Measurements from ENCODE around the gene PGAP1. TPM values are rescaled to one million over a fixed set of nuclear protein-coding genes. Genes with fewer than 3 reads are reported as not detected.

Gene PGAP1, protein sequence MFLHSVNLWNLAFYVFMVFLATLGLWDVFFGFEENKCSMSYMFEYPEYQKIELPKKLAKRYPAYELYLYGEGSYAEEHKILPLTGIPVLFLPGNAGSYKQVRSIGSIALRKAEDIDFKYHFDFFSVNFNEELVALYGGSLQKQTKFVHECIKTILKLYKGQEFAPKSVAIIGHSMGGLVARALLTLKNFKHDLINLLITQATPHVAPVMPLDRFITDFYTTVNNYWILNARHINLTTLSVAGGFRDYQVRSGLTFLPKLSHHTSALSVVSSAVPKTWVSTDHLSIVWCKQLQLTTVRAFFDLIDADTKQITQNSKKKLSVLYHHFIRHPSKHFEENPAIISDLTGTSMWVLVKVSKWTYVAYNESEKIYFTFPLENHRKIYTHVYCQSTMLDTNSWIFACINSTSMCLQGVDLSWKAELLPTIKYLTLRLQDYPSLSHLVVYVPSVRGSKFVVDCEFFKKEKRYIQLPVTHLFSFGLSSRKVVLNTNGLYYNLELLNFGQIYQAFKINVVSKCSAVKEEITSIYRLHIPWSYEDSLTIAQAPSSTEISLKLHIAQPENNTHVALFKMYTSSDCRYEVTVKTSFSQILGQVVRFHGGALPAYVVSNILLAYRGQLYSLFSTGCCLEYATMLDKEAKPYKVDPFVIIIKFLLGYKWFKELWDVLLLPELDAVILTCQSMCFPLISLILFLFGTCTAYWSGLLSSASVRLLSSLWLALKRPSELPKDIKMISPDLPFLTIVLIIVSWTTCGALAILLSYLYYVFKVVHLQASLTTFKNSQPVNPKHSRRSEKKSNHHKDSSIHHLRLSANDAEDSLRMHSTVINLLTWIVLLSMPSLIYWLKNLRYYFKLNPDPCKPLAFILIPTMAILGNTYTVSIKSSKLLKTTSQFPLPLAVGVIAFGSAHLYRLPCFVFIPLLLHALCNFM
- total RNA-seq = 10 to 100 TPM; 40.8 to 44.9 TPM

DNA sequence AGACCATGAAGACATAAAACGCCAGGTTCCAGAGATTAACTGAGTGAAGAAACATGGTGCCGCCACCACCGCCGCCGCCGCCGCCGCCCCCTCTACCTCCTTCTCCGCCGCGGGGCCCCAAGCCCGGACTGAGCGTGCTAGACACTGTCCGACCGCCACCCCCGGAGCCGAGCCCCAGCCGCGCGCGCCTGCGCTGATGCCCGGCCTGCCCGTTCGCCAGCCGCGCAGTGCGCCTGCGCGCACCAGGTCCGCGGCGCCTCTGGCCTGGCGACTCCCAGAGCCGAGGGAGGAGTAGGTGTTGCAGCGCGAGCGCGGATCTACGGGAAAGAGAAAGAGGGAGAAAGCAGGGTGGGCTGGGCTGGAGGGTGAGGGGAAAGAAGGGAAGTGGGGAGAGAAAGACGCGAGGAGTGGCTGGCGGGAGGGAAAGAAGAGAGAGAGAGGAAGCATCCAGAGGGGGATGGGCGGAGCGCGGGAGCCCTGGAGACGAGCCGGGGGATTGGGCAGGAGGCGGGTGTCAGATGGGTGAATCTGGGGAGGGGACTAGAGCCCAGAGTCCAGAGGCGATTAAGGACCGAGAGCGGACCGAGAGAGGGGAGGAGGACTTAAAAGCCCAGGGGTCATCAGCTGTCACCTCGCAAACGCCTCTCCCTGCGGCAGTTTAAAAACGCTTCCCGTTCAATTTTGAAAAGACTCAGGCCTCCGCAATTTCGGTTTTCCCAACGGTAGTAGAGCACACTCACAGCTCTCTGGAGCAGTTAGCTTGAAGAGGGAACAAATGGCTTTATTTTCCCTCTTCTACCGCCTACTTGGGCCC lies at the start of gene PGAP1:
TSS of gene PGAP1 (minus strand) at position 146 of the 814 bp plus-strand sequence. CDS start at position 55, 91 bp downstream.
- Mint-ChIP-seq H3K36me3 (peaks cover 21% of the 10 kb centered on the region), H3K9me3 (peaks cover 2% of the 10 kb centered on the region), H3K4me1 (peaks cover 28% of the 10 kb centered on the region), H3K27ac (peak within 1 kb of the TSS; percentile 94), H3K4me3 (peak within 1 kb of the TSS; percentile 97), H3K27me3 (no peaks in the 10 kb centered on the region)
- ATAC-seq (ENCODE audit: low read depth) (peak; percentile 88), DNase-seq (peak; percentile 93)
- POLR2A ChIA-PET = interaction anchor here (0.5 to 5.2 kb wide), 21 partner anchors 8 to 526 kb away, joined by 3 to 75 read pairs (median 4); partner anchors contain the start of genes ANKRD44, COQ10B, GTF3C3 and SF3B1

DNA sequence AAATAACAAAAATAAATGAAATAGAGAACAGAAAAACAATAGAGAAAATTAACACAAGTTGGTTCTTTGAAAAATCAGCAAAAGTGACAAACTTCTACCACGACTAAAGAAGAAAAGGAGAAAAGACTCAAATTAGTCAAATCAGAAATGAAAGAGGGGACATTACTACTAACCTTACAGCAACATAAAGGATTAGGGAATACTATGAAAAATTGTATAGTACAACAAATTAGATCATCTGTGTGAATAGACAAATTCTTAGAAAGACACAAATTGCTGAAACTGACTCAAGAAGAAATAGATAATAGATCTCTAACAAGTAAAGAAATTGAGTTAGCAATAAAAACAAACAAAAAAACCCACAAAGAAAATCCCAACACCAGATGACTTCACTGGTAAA lies 48.5 kb upstream of the PGAP1 start:
- DNase-seq (no peak), ATAC-seq (ENCODE audit: low read depth) (no peak)
- Mint-ChIP-seq H3K4me3 (no peak overlapping the region), H3K4me1 (peaks cover 5% of the 10 kb centered on the region), H3K9me3 (peaks cover 8% of the 10 kb centered on the region), H3K27me3 (no peaks in the 10 kb centered on the region), H3K27ac (no peak overlapping the region), H3K36me3 (peaks cover 10% of the 10 kb centered on the region)
- POLR2A ChIA-PET = no interaction called here

GRCh38 chr2:196971574-196972279 lies 45.2 kb upstream of the PGAP1 start:
- POLR2A ChIA-PET = no interaction called here
- Mint-ChIP-seq H3K4me3 (no peak overlapping the region), H3K27ac (no peak overlapping the region), H3K4me1 (peaks cover 5% of the 10 kb centered on the region), H3K36me3 (peaks cover 14% of the 10 kb centered on the region), H3K27me3 (no peaks in the 10 kb centered on the region), H3K9me3 (peaks cover 1% of the 10 kb centered on the region)
- DNase-seq (no peak), ATAC-seq (ENCODE audit: low read depth) (peak; percentile 45)

DNA sequence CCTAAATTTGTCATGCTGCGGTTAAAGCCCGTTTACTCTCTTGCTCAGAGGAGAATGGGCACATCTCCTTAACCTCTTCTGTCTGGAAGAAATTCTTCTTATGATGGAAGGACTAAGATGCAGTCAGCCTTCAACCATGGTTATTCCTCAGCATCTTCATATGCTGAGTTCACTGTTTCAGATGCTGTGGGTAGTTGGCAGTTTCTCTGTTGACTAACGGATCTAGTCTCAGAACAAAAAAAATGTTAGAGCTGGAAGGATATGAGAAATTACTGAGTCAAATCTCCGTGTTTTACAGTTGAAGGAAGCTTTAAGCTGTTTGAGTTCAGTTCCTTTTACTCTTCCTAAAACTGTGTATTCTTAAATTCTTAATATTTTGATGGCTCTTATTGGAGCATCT lies 43.6 kb upstream of the PGAP1 start:
- peaks cover 5% of the 10 kb centered on the region for H3K4me1 Mint-ChIP-seq
- peaks cover 18% of the 10 kb centered on the region for H3K36me3 Mint-ChIP-seq
- ATAC-seq (ENCODE audit: low read depth) (no peak), DNase-seq (no peak)
- H3K27me3 Mint-ChIP-seq = no peaks in the 10 kb centered on the region
- H3K27ac Mint-ChIP-seq = no peak overlapping the region
- no peak overlapping the region for H3K4me3 Mint-ChIP-seq
- H3K9me3 Mint-ChIP-seq = no peaks in the 10 kb centered on the region
- POLR2A ChIA-PET = no interaction called here

DNA sequence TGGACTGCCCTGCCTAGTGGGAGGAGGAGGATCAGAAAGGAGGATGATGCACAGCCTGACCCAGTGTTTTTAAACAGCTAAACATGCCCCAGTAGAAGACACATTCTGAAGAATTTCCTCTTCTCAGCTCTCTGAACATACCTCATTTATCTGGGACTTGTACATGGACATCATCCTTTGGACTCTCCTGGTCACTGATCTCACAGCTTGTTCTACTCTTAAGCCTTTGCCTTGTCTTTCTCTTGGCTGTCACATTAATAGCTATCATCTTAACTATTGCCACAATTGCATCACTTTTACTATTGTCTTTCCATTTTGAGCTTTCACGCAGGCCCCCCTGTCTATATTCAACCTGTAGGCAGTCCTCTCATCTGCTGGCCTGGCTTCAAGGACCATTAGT lies 42.0 kb upstream of the PGAP1 start:
- Mint-ChIP-seq H3K36me3 (peaks cover 15% of the 10 kb centered on the region), H3K27ac (no peak overlapping the region), H3K9me3 (no peaks in the 10 kb centered on the region), H3K4me1 (peaks cover 2% of the 10 kb centered on the region), H3K27me3 (no peaks in the 10 kb centered on the region), H3K4me3 (no peak overlapping the region)
- DNase-seq = no peak
- POLR2A ChIA-PET = no interaction called here
- ATAC-seq (ENCODE audit: low read depth) = no peak

DNA sequence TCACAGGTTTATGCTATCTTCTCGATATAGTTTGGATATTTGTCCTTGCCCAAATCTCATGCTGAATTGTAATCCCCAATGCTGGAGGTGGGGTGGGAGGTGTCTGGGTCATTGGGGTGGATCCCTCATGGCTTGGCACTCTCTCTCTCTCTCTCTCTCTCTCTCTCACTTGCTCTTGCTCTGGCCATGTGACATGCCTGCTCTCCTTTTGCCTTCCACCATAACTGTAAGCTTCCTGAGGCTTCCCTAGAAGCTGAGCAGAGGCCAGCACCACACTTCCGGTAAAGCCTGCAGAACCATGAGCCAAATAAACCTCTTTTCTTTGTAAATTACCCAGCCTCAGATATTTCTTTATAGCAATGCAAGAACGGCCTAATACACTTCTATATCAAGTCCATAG lies 41.3 kb upstream of the PGAP1 start:
- Mint-ChIP-seq H3K4me3 (no peak overlapping the region), H3K4me1 (peaks cover 7% of the 10 kb centered on the region)
- no peak for ATAC-seq (ENCODE audit: low read depth)

GRCh38 chr2:196967116-196967515 lies 40.6 kb upstream of the PGAP1 start:
- H3K9me3 Mint-ChIP-seq = peaks cover 4% of the 10 kb centered on the region
- H3K4me1 Mint-ChIP-seq = peaks cover 12% of the 10 kb centered on the region
- no peaks in the 10 kb centered on the region for H3K27me3 Mint-ChIP-seq
- POLR2A ChIA-PET = no interaction called here
- ATAC-seq (ENCODE audit: low read depth) (no peak), DNase-seq (no peak)
- H3K36me3 Mint-ChIP-seq = peaks cover 21% of the 10 kb centered on the region
- H3K27ac Mint-ChIP-seq = no peak overlapping the region
- no peak overlapping the region for H3K4me3 Mint-ChIP-seq

More for the DNA sequence above, 41.3 kb upstream of the PGAP1 start:
- Mint-ChIP-seq H3K36me3 (peaks cover 19% of the 10 kb centered on the region), H3K9me3 (peaks cover 4% of the 10 kb centered on the region), H3K27me3 (no peaks in the 10 kb centered on the region), H3K27ac (no peak overlapping the region)
- no peak for DNase-seq
- POLR2A ChIA-PET = no interaction called here

DNA sequence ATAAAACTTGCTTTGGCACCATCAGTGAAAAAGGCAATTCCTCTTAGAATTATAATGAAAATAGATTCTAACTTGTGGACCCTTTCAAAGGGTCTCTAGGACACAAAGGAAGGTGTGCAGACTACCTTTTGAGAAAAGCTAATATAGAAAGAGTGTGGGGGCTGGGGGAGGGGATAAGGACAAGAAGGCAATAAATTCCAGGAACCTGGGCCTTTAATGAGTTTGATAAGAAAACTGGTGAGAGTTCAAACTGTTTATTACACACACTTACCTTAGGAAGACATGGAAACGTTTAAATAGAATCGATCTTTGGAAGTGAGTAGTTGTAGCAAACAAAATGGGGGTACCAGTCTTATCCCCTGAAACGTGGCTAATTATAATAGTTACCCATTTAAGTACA lies 39.6 kb upstream of the PGAP1 start:
- ATAC-seq (ENCODE audit: low read depth) = no peak
- H3K9me3 Mint-ChIP-seq = peaks cover 4% of the 10 kb centered on the region
- H3K4me3 Mint-ChIP-seq = no peak overlapping the region
- no peak overlapping the region for H3K27ac Mint-ChIP-seq
- POLR2A ChIA-PET = no interaction called here
- peaks cover 21% of the 10 kb centered on the region for H3K36me3 Mint-ChIP-seq
- H3K27me3 Mint-ChIP-seq = no peaks in the 10 kb centered on the region
- no peak for DNase-seq
- peaks cover 19% of the 10 kb centered on the region for H3K4me1 Mint-ChIP-seq

- Mint-ChIP-seq H3K27me3 (no peaks in the 10 kb centered on the region), H3K4me3 (no peak overlapping the region), H3K9me3 (peaks cover 4% of the 10 kb centered on the region), H3K36me3 (peaks cover 21% of the 10 kb centered on the region), H3K27ac (no peak overlapping the region), H3K4me1 (peaks cover 19% of the 10 kb centered on the region)
- DNase-seq = no peak
- ATAC-seq (ENCODE audit: low read depth) = no peak
- POLR2A ChIA-PET = no interaction called here
Observed at GRCh38 chr2:196965651-196966050, 39.1 kb upstream of the PGAP1 start.

GRCh38 chr2:196963961-196964360 lies 37.5 kb upstream of the PGAP1 start:
- POLR2A ChIA-PET = interaction anchor here (1.3 kb wide), 1 partner anchor 36 kb away, joined by 3 read pairs; no protein-coding TSS in a partner anchor
- H3K27ac Mint-ChIP-seq = no peak overlapping the region

GRCh38 chr2:196963043-196963442 lies 36.5 kb upstream of the PGAP1 start:
- ATAC-seq (ENCODE audit: low read depth) (peak; percentile 54), DNase-seq (no peak)
- peak overlapping the region; percentile 28 for H3K27ac Mint-ChIP-seq
- H3K27me3 Mint-ChIP-seq = no peaks in the 10 kb centered on the region
- POLR2A ChIA-PET = no interaction called here
- H3K4me3 Mint-ChIP-seq = peak overlapping the region; percentile 24
- H3K36me3 Mint-ChIP-seq = peaks cover 23% of the 10 kb centered on the region
- H3K4me1 Mint-ChIP-seq = peaks cover 19% of the 10 kb centered on the region
- peaks cover 11% of the 10 kb centered on the region for H3K9me3 Mint-ChIP-seq

More at GRCh38 chr2:196963961-196964360, 37.5 kb upstream of the PGAP1 start:
- H3K9me3 Mint-ChIP-seq = peaks cover 7% of the 10 kb centered on the region
- H3K36me3 Mint-ChIP-seq = peaks cover 22% of the 10 kb centered on the region
- DNase-seq = no peak
- H3K27me3 Mint-ChIP-seq = no peaks in the 10 kb centered on the region
- peaks cover 19% of the 10 kb centered on the region for H3K4me1 Mint-ChIP-seq
- ATAC-seq (ENCODE audit: low read depth) = no peak
- no peak overlapping the region for H3K4me3 Mint-ChIP-seq

- Mint-ChIP-seq H3K27ac (peak overlapping the region; percentile 74), H3K9me3 (peaks cover 11% of the 10 kb centered on the region), H3K27me3 (no peaks in the 10 kb centered on the region), H3K36me3 (peaks cover 20% of the 10 kb centered on the region), H3K4me1 (peaks cover 19% of the 10 kb centered on the region), H3K4me3 (peak overlapping the region; percentile 25)
- DNase-seq (no peak), ATAC-seq (ENCODE audit: low read depth) (no peak)
- POLR2A ChIA-PET = interaction anchor here (1.4 kb wide), 1 partner anchor 35 kb away, joined by 5 read pairs; no protein-coding TSS in a partner anchor
Observed at GRCh38 chr2:196962325-196962724, 35.8 kb upstream of the PGAP1 start.
